Measurements from ENCODE around the gene PHLPP1. TPM values are rescaled to one million over a fixed set of nuclear protein-coding genes. Genes with fewer than 3 reads are reported as not detected.

The PHLPP1 gene
- total and polyA plus RNA-seq, 9 of the 15 experiments (the other 6 are each of a cell fraction or from before 2014, with no cell fraction given) = 0.56 to 9.0 (median 4.5) TPM

GRCh38 chr18:62883937-62884735 lies 168.8 kb downstream of the PHLPP1 start:
- H3K9me3 ChIP-seq (replicated peaks; ENCODE audit: control insufficient read depth, insufficient read depth, low read depth, low read length) = no peaks in the 10 kb centered on the region
- FAIRE-seq = no peak
- H3K9me1 ChIP-seq (ENCODE audit: control insufficient read depth, insufficient read depth, low read length) = no peaks in the 10 kb centered on the region
- no peaks in the 10 kb centered on the region; the same call in 2 of the 3 replicates for H3K79me2 ChIP-seq (ENCODE audit: control insufficient read depth, insufficient read depth, low read length)
- TF ChIP-seq STAG1 (CRISPR knock-in tag; IDR thresholded peaks at IDR 0.05; ENCODE audit: borderline replicate concordance) (no peak), SAFB2 (IDR thresholded peaks at IDR 0.05; ENCODE audit: borderline replicate concordance, low read depth, low read length, severe bottlenecking) (no peak), FOXA3 (CRISPR knock-in tag; conservative IDR thresholded peaks at IDR 0.05 in 1 of 2, IDR thresholded peaks at IDR 0.05 in 1 of 2) (0 out of 4 replicates have a peak, but pooled peaks of 1 of the 2 experiments have one; percentile 14), ZNF609 (CRISPR knock-in tag; IDR thresholded peaks at IDR 0.05; ENCODE audit: borderline replicate concordance) (no peak), SOX6 (IDR thresholded peaks at IDR 0.05) (no peak), ZNF239 (CRISPR knock-in tag; IDR thresholded peaks at IDR 0.05) (no peak), ZNF583 (CRISPR knock-in tag; IDR thresholded peaks at IDR 0.05) (no peak), ZNF57 (CRISPR knock-in tag; IDR thresholded peaks at IDR 0.05) (no peak), RBM22 (IDR thresholded peaks at IDR 0.05; ENCODE audit: low read depth, low read length, poor library complexity, severe bottlenecking) (no peak)
- BruUV-seq (replicated peaks) = no TSS peak
- no peaks in the 10 kb centered on the region for H4K20me1 ChIP-seq (replicated peaks; ENCODE audit: control insufficient read depth, insufficient read depth, low read length)
- no peak overlapping the region for H3K27ac ChIP-seq (ENCODE audit: extremely low read depth, low read depth, low read length)
- H2AFZ ChIP-seq (ENCODE audit: low read depth, low read length) = no peak overlapping the region
- ATAC-seq = no peak
- no peak for DNase-seq (ENCODE audit: extremely low read depth in 1 of 4, low spot score in 3 of 4)
- WGBS (ENCODE audit: insufficient coverage, low coverage, missing lambda C conversion rate) = 63% methylated on average over 6 of the region's 6 CpGs
- in situ Hi-C loops (cut with MboI) (no loop called here), intact Hi-C loops (cut with micrococcal nuclease) (no loop called here)
- no peaks in the 10 kb centered on the region for H3K27me3 ChIP-seq (ENCODE audit: control insufficient read depth in 2 of 2, insufficient read depth in 2 of 2, low read length in 2 of 2)
- ChIA-PET CTCF (ENCODE audit: low intra/inter-chr PET ratio) (no interaction called here), POLR2A (no interaction called here)
- no peak overlapping the region for H3K4me2 ChIP-seq (ENCODE audit: insufficient read depth, low read length)
- H3K4me1 ChIP-seq (replicated peaks in 1 of 2; ENCODE audit: control insufficient read depth in 2 of 2, insufficient read depth in 2 of 2, low read length in 2 of 2) = peaks cover 0 to 7% of the 10 kb centered on the region in 2 experiments; a peak in 3 of 5 replicates
- H3K36me3 ChIP-seq (ENCODE audit: control insufficient read depth, insufficient read depth, low read length) = no peaks in the 10 kb centered on the region
- H3K4me3 ChIP-seq = no peak overlapping the region
- no peak overlapping the region for H3K9ac ChIP-seq (ENCODE audit: insufficient read depth in 1 of 2, low read depth in 2 of 2, low read length in 2 of 2)
